ENCODE measurements around the gene AFG3L2.

The AFG3L2 gene

DNA sequence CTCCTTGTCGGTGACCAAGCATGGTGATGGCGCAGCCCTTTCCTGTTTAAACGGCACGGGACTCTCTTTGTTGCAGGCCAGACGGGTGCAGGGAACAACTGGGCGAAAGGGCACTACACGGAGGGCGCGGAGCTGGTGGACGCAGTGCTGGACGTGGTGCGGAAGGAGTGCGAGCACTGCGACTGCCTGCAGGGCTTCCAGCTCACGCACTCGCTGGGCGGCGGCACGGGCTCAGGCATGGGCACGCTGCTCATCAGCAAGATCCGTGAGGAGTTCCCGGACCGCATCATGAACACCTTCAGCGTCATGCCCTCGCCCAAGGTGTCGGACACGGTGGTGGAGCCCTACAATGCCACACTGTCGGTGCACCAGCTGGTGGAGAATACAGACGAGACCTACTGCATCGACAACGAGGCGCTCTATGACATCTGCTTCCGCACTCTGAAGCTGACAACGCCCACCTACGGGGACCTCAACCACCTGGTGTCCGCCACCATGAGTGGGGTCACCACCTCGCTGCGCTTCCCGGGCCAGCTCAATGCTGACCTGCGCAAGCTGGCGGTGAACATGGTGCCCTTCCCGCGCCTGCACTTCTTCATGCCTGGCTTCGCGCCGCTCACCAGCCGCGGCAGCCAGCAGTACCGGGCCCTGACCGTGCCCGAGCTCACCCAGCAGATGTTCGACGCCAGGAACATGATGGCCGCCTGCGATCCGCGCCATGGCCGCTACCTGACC is 51.9 kb downstream of the AFG3L2 start:
- no peak for DNase-seq (ENCODE audit: low read depth)

DNA sequence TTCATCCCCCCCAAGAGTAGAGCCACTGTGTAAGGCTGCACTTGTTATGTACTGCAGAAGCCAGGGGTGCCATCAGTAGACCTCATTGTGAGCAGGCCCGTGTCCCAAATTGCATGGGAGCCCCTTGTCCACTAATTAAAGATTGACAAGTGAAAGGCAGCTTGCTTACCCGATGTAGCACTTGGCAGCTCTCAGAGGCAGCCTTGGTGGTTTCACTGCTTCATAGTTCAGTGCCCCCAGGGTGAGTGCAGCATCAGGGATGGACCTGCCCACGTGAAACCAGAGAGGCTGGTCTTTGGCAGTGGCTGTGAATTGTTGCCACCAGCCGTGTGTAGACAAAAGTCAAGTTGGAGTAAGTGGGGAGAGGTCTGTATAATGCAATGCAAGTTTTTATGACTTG is 55.7 kb downstream of the AFG3L2 start:
- no peak for DNase-seq (ENCODE audit: low read depth)

GRCh38 chr18:12318857-12319256 is 58.2 kb downstream of the AFG3L2 start:
- DNase-seq (ENCODE audit: low read depth), result no peak

DNA sequence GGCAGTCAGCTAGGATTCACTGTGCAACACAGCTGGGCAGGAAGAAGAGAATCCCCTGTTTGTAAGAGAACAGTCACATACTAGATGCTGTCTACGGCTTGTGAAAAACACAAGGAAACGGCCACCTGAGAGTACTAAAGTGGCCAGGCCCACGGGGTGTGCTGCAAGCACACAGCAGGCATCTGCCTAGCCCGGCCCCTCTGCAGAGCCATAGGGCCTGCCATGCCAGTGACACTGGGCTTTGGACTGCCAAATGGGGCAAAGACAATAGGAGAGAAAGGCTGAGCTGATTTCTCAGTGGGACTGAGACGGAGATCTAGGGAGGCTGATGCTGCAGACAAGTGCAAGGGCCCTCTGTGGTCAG is 58.7 kb downstream of the AFG3L2 start:
- no peak for DNase-seq (ENCODE audit: low read depth)

DNA sequence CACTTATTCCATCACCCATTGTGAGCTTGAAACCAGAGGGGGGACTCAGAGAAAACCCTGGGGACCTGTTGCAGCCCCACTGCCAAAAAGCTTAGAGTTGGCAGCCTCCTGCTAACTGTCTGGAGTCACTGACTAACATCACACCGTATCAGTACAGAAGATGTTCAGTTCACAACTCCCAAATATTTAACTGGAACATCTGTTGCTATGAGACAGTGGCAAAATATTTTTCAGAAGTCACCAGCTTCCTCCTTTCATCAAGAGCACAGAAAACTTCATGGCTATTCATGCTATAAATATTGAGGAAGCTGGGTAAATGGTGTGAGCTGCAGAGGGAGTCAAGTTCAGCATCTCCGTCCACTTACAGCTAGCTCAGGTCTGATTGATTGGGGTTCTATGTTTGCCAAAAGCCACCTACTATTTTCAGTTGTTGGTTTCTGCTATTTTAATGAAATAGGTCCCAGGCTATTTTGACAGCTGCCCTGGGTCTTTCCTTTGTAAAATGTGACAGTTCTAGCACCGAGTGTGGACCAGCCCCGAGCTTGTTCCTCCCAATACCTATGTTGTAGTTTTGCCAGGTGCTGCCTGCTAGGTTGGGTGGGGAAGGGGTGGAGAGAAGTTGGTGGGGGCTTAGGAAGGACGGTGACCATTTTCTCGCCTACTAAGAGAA is 59.2 kb downstream of the AFG3L2 start:
- DNase-seq (ENCODE audit: low read depth), result no peak

DNA sequence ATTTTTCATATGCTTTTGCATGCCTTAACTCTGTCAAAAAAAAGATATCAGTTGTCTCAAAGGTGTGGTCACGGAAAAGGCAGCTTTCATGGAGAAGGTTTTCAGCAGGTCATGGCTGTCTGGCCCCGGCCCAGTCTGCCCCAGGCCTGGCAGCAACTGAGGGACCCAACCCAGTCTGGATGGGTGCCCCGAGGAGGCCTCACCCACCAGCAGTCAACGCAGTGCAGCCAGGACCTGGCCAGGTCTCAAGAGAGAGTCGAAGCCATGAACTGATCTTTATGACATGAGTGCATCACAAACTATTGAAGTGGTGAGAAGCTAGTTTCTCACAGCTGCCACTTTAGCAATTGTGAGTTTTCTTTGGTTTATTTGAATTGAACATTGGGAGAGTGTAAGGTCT is 61.1 kb downstream of the AFG3L2 start:
- no peak for DNase-seq (ENCODE audit: low read depth)

DNA sequence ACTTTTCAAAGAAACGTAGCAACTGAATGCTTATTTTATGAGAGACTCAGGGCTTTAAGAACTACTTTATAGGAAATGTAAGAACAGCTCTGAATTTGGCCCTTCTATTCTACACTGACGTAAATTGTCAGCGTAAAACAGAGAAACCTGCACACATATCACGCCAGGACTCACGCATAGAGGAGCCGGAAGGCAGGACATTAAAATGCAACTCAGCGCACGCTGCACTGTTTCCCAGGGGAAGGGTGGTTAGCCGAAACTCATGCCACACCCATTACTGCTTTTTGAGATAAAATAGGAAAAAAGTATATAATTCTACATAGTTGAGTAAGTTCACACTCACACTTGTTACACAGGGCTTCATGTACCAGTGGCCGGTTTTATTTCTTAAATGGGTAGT is 61.5 kb downstream of the AFG3L2 start:
- DNase-seq (ENCODE audit: low read depth), result no peak

GRCh38 chr18:12314591-12315305 is 62.3 kb downstream of the AFG3L2 start:
- no peak for DNase-seq (ENCODE audit: low read depth)

DNA sequence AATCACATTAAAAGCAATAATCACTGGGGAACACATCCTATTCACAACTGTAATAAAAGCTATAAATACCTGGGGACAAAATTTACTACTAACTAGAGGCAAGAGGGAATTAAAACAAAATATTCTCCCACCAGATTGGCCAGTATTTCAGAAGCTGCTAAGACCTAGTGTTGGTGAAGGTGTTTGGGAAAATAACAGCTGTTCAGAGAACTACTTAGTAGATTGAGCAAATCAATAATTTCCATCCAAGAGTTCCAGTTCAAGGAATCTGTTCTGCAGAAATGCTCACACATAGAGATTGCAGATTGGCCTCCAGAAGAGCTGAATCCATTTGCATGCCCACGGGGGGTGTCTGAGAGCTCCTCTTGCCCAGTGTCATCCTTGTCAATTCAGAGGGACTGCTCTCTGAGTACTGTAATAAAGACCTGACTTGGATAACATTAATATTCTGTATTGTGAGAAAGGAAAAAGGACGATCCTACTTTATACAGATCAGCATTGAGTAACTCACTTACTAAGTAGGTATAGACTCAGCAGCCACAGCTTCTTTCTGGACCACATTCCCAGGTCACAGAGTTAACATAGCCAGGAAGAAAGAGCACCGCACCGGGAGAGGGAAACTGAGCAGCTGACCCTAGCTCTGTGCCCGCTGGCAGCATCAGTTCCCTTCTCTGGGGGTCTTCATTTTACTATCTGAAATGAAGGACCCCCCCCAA is 63.3 kb downstream of the AFG3L2 start:
- DNase-seq (ENCODE audit: low read depth), result no peak

GRCh38 chr18:12312976-12313375 is 64.1 kb downstream of the AFG3L2 start:
- no peak for DNase-seq (ENCODE audit: low read depth)

DNA sequence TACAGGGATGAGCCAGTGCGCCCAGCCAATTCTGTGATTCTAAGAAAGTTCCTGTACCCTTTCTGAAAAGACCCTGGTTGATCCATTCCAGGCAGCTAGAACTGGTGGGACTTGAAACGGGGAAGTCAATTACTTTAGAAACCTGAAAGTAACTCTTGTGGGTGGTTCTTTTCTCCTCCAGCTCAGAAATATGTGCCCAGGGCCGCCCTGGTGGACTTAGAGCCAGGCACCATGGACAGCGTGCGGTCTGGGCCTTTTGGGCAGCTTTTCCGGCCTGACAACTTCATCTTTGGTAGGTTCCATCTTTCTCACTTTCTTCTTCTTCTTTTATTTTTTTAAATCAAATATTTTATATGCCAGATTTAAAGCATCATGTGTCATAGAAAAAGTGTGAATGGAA is 66.3 kb downstream of the AFG3L2 start:
- DNase-seq (ENCODE audit: low read depth), result no peak

DNA sequence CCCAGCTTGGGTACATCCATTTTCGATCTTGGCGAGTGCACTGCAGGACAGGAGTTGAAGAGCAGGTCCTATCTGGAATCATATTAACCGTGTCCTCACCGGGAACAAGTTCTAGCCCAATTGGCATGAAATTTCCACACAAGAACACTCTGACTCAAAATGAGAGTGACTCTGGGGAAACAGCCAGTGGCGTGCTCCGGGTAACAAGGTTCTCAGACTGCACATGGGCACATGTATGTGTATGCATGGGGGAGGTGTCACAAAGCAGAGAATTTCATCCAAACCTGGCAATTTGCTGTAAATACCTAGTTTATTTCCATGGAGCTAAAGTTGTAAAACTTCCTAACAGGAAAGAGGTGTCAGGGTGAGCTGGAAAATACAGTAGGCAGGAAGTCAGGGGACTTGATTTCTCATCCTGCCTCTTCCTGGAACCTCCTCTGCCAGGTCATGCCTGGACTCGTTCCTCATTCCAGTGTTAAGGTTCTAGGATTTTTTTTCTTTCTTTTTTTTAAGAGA is 67.3 kb downstream of the AFG3L2 start:
- no peak for DNase-seq (ENCODE audit: low read depth)

DNA sequence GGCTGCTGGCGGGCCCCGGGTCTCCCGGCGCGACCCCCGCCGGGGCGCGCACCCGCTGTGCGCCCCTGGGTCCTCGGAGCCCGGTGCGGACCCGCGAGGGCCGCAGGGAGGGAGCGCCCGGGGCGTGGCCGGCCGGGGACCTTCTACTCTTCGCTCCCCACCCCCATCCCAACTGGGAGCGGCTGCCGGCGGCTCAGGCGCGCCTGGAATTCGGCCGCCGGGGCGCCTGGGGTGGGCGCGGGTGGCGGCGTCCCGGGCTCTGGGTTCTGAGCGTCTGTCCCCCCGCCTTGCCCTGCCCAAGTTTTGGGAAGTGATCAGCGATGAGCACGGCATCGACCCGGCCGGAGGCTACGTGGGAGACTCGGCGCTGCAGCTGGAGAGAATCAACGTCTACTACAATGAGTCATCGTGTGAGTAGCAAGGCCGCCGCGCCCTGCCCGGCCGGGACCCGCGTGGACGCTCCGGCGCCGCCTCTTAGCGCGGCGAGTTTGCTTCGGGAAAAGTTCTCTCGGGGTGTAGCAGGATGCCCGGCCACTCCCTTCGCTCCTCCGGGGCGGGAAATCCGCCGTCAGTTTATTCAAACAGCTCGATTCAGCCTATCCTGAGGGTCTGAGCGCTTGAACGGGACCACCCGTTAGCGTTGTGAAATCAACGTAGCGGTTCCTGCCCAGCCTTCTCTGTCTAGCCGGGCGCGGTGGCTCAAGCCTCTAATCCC is 68.5 kb downstream of the AFG3L2 start:
- peak; percentile 80 for DNase-seq (ENCODE audit: low read depth)

- peak; percentile 65 for DNase-seq (ENCODE audit: low read depth)
Observed at GRCh38 chr18:12307701-12308385, 69.2 kb downstream of the AFG3L2 start, which contains the start of gene TUBB6. Gene TUBB6 (plus strand): TSS chr18:12308241. CDS start chr18:12308293, 52 bp downstream.

- peak; percentile 63 for DNase-seq (ENCODE audit: low read depth)
Observed at GRCh38 chr18:12306752-12307700, 70.0 kb downstream of the AFG3L2 start.

- DNase-seq (ENCODE audit: low read depth), result no peak
Observed at GRCh38 chr18:12305930-12306629, 70.9 kb downstream of the AFG3L2 start.

- no peak for DNase-seq (ENCODE audit: low read depth)
Observed at GRCh38 chr18:12305211-12305610, 71.8 kb downstream of the AFG3L2 start.

DNA sequence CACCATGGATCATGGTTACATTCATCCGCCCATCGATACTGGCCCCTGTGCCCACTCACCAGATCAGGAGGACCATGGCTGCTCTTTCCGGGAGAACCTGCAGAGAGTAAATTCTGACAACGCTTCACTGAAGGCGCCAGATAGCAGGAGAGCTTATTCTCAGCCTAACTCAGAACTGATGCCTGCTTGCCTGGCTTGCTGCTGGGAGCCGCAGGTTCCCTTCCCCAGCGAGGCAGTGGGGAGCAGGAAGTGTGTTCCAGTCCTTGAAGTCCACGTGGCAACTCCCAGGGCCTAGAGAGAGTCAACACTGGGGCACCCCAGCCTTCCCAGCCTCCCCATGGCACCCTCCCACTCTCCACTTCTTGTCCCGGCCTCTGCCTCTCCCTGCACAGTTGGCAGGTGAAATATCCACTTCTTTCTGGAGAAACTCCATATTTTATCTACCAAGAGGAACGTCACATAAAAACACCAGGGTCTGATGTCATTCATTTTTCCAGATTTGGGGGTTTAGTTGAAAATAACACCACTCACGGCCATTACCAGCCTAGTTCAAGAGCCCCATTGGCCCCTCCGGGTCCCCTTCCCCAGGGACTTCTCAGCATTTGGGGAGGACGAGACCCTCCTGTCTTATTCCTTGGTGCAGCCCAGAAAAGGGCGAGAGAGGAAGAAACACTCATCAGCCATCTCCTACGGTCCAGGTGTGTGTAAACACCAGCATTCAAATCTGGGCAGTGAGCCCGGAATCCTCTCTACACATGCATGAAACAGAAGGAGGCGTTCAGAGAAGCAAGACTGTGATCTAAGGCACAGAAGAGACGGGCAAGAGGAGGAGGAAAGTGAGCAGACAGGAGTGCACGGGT is 72.4 kb downstream of the AFG3L2 start:
- DNase-seq (ENCODE audit: low read depth), result no peak
